Heart left ventricle (tissue), 13 donors: ENCODE data around the gene JPT1.

Source experiments
- CTCF ChIP-seq, 12 donors: fragments of 200-600 bp; sonication (generic) in 4 of 12; IDR thresholded peaks; one replicate each; pipeline versions ENCODE4 v1.5.0 to v1.8.0; 2018 to 2022; ENCODE audit warnings: antibody characterized with exemption in 12 of 12, mild to moderate bottlenecking in 5 of 12
- POLR2A ChIP-seq, 2 donors: fragments of 450-650 bp; IDR thresholded peaks; one replicate each; pipeline ENCODE4 v1.6.1; 2017; ENCODE audit warnings: antibody characterized with exemption in 2 of 2, mild to moderate bottlenecking in 2 of 2, moderate library complexity in 2 of 2
- donor health status: ischemic (EF 13 %, LVEDD 7.1; RV severe dilation, severe dysfunction).
- donor health status: DM: no; HTN: yes; CAD: no.
- donor health status: DM: no; HTN: no; CAD: no.
- donor health status: ischemic (EF 25% LVEDD 6.9; RV normal size, moderate dysfunction).
- donor health status: ischemic (EF 25% LVEDD 5.7; RV mildly dilated, moderate dysfunction).
- donor health status: ischemic (EF 35%, LVEDD 5.7; RV mildly dilated, moderate dysfunction).
- donor health status: nonischemic (EF 11% LVEDD 7.7; RV severe dilation, severe dysfunction).
- donor health status: DM: yes; HTN: yes; CAD: no.
- donor health status: PGD.
- donor health status: ischemic (EF 29% LVEDD 5.4; RV normal size, mild dysfunction).
- donor health status: nonischemic (EF 23%, LVEDD 6.1; RV moderate dilation, normal function).

GRCh38 chr17:75111777-75112335 is 42.5 kb downstream of the JPT1 start:
- TF ChIP-seq POLR2A (IDR thresholded peaks at IDR 0.05): no peak
- no peak for TF ChIP-seq CTCF (IDR thresholded peaks at IDR 0.05)
